GM12878 (cell line): ENCODE data around the gene YIF1B.

Source experiments
- ELK1 ChIP-seq: IDR thresholded peaks from 2 replicates; pipeline ENCODE4 v1.6.1; 2012; ENCODE audit warnings: low read depth, low read length, improper control_type of control experiment
- MYC ChIP-seq: IDR thresholded peaks from 2 replicates; pipeline ENCODE4 v1.6.1; 2011; ENCODE audit warnings: mild to moderate bottlenecking, low read length, moderate library complexity, inconsistent platforms; ENCODE audit not compliant: insufficient read depth, insufficient replicate concordance, insufficient read length, severe bottlenecking
- RCOR1 ChIP-seq: conservative IDR thresholded peaks from 2 replicates; pipeline ENCODE4 v1.6.1; 2012; ENCODE audit warnings: low read depth, low read length, improper control_type of control experiment
- TARDBP ChIP-seq: IDR thresholded peaks from 2 replicates; pipeline ENCODE4 v1.6.1; 2016; ENCODE audit warnings: borderline replicate concordance

GRCh38 chr19:38287604-38288003, 28.1 kb downstream of the YIF1B start:
- TF ChIP-seq RCOR1 (no peak), ELK1 (no peak), MYC (no peak), TARDBP (no peak)
